HEK293 (cell line): Measurements from ENCODE around the gene STIM1.

Source experiments
- CTCF ChIA-PET: fragments of 350-600 bp; formaldehyde crosslinking; extraction: SDS; loops from one replicate; lab custom pipeline; 2021; ENCODE audit warnings: antibody characterized with exemption; lab: Yijun Ruan, JAX
- POLR2A ChIA-PET: fragments of 300-600 bp; formaldehyde crosslinking; extraction: SDS; loops from one replicate; lab custom pipeline; 2020; ENCODE audit warnings: antibody characterized with exemption, inconsistent platforms; lab: Yijun Ruan, JAX
- H3K27ac ChIP-seq: fragments of 200-500 bp; sonication (Bioruptor generic); 2 replicates; pipeline ENCODE4 v1.5.1; 2014; ENCODE audit warnings: low read depth, low read length, control low read depth, inconsistent platforms; ENCODE audit errors: extremely low read depth
- H3K36me3 ChIP-seq, 2 experiments: fragments of 200-500 bp in 1 of 2; sonication (Bioruptor generic) in 1 of 2; 1 replicate in 1 of 2; 2 replicates in 1 of 2; pipeline ENCODE4 v1.5.1; 2014 to 2017; ENCODE audit warnings: inconsistent platforms in 2 of 2, low read length in 2 of 2; ENCODE audit not compliant: control insufficient read depth in 2 of 2, insufficient read depth in 1 of 2
- H3K4me1 ChIP-seq: fragments of 200-500 bp; sonication (Bioruptor generic); 2 replicates; pipeline ENCODE4 v1.5.1; 2014; ENCODE audit warnings: mild to moderate bottlenecking, low read length, inconsistent platforms; ENCODE audit not compliant: control insufficient read depth, insufficient read depth
- H3K4me3 ChIP-seq: 2 replicates; pipeline ENCODE4 v1.5.1; 2011; ENCODE audit warnings: low read depth, mild to moderate bottlenecking, control low read depth, low read length, moderate library complexity
- H3K9me3 ChIP-seq: fragments of 200-500 bp; sonication (Bioruptor generic); 2 replicates; pipeline ENCODE4 v1.5.1; 2014; ENCODE audit warnings: low read depth, low read length, inconsistent platforms; ENCODE audit not compliant: control insufficient read depth, insufficient read depth
- FEZF1 ChIP-seq: fragments of 450-650 bp; formaldehyde crosslinking; IDR thresholded peaks from 2 replicates; pipeline ENCODE4 v1.5.1; 2016; ENCODE audit warnings: missing biosample characterization, missing genetic modification characterization
- GLIS1 ChIP-seq: fragments of 450-650 bp; formaldehyde crosslinking; IDR thresholded peaks from 2 replicates; pipeline ENCODE4 v1.5.1; 2016; ENCODE audit warnings: missing biosample characterization, missing genetic modification characterization
- KLF1 ChIP-seq: fragments of 450-650 bp; formaldehyde crosslinking; IDR thresholded peaks from 2 replicates; pipeline ENCODE4 v1.5.1; 2016; ENCODE audit warnings: missing biosample characterization, missing genetic modification characterization
- KLF10 ChIP-seq: fragments of 450-650 bp; IDR thresholded peaks from 2 replicates; pipeline ENCODE4 v1.5.1; 2018; ENCODE audit warnings: missing biosample characterization, mild to moderate bottlenecking, missing genetic modification characterization
- MZF1 ChIP-seq: fragments of 450-650 bp; formaldehyde crosslinking; IDR thresholded peaks from 2 replicates; pipeline ENCODE4 v1.5.1; 2017; ENCODE audit warnings: missing biosample characterization, missing genetic modification characterization, borderline replicate concordance
- PRDM4 ChIP-seq: fragments of 450-650 bp; formaldehyde crosslinking; IDR thresholded peaks from 2 replicates; pipeline ENCODE4 v1.5.1; 2017; ENCODE audit warnings: missing biosample characterization, missing genetic modification characterization
- SCRT2 ChIP-seq: fragments of 450-650 bp; formaldehyde crosslinking; IDR thresholded peaks from 2 replicates; pipeline ENCODE4 v1.5.1; 2016; ENCODE audit warnings: missing biosample characterization, missing genetic modification characterization
- TCF7L2 ChIP-seq: IDR thresholded peaks from 2 replicates; pipeline ENCODE4 v1.6.1; 2011; ENCODE audit warnings: low read depth, mild to moderate bottlenecking, inconsistent platforms, low read length, moderate library complexity, borderline replicate concordance
- TRIM28 ChIP-seq: IDR thresholded peaks from 2 replicates; pipeline ENCODE4 v1.6.1; 2011; ENCODE audit warnings: low read length, control low read depth, borderline replicate concordance
- WT1 ChIP-seq: fragments of 450-650 bp; formaldehyde crosslinking; IDR thresholded peaks from 2 replicates; pipeline ENCODE4 v1.5.1; 2016; ENCODE audit warnings: missing biosample characterization, missing genetic modification characterization
- ZBTB17 ChIP-seq: fragments of 450-650 bp; formaldehyde crosslinking; IDR thresholded peaks from 2 replicates; pipeline ENCODE4 v1.5.1; 2016; ENCODE audit warnings: missing biosample characterization, missing genetic modification characterization
- ZBTB8A ChIP-seq: fragments of 450-650 bp; formaldehyde crosslinking; IDR thresholded peaks from 2 replicates; pipeline ENCODE4 v1.5.1; 2016; ENCODE audit warnings: missing biosample characterization, missing genetic modification characterization
- ZFP3 ChIP-seq: fragments of 450-650 bp; formaldehyde crosslinking; IDR thresholded peaks from 2 replicates; pipeline ENCODE4 v1.5.1; 2016; ENCODE audit warnings: low read depth, missing biosample characterization, missing genetic modification characterization
- ZNF18 ChIP-seq: fragments of 450-650 bp; formaldehyde crosslinking; IDR thresholded peaks from 2 replicates; pipeline ENCODE4 v1.5.1; 2016; ENCODE audit warnings: missing biosample characterization, missing genetic modification characterization
- ZNF221 ChIP-seq: fragments of 450-650 bp; formaldehyde crosslinking; IDR thresholded peaks from 2 replicates; pipeline ENCODE4 v1.5.1; 2017; ENCODE audit warnings: missing biosample characterization, missing genetic modification characterization, borderline replicate concordance
- ZNF354C ChIP-seq: fragments of 450-650 bp; formaldehyde crosslinking; IDR thresholded peaks from 2 replicates; pipeline ENCODE4 v1.5.1; 2016; ENCODE audit warnings: missing biosample characterization, missing genetic modification characterization, low read depth, borderline replicate concordance
- ZNF366 ChIP-seq: fragments of 450-650 bp; formaldehyde crosslinking; conservative IDR thresholded peaks from 2 replicates; pipeline ENCODE4 v1.5.1; 2016; ENCODE audit warnings: missing biosample characterization, missing genetic modification characterization
- ZNF394 ChIP-seq: fragments of 450-650 bp; formaldehyde crosslinking; IDR thresholded peaks from 2 replicates; pipeline ENCODE4 v1.5.1; 2016; ENCODE audit warnings: missing biosample characterization, missing genetic modification characterization, mild to moderate bottlenecking, moderate library complexity, borderline replicate concordance
- ZNF423 ChIP-seq: fragments of 450-650 bp; formaldehyde crosslinking; IDR thresholded peaks from 2 replicates; pipeline ENCODE4 v1.5.1; 2016; ENCODE audit warnings: missing biosample characterization, missing genetic modification characterization
- ZNF624 ChIP-seq: fragments of 450-650 bp; formaldehyde crosslinking; IDR thresholded peaks from 2 replicates; pipeline ENCODE4 v1.5.1; 2017; ENCODE audit warnings: missing biosample characterization, missing genetic modification characterization
- ZNF629 ChIP-seq: fragments of 450-650 bp; formaldehyde crosslinking; IDR thresholded peaks from 2 replicates; pipeline ENCODE4 v1.5.1; 2017; ENCODE audit warnings: missing biosample characterization, missing genetic modification characterization
- ZNF747 ChIP-seq: fragments of 450-650 bp; formaldehyde crosslinking; IDR thresholded peaks from 2 replicates; pipeline ENCODE4 v1.5.1; 2016; ENCODE audit warnings: missing biosample characterization, missing genetic modification characterization
- ZNF843 ChIP-seq: fragments of 450-650 bp; formaldehyde crosslinking; IDR thresholded peaks from 2 replicates; pipeline ENCODE4 v1.5.1; 2016; ENCODE audit warnings: missing biosample characterization, missing genetic modification characterization
- ZXDB ChIP-seq: fragments of 450-650 bp; formaldehyde crosslinking; IDR thresholded peaks from 2 replicates; pipeline ENCODE4 v1.5.1; 2016; ENCODE audit warnings: missing biosample characterization, missing genetic modification characterization
- TF ChIP-seq, protein P1 (sequence below): fragments of 450-650 bp; IDR thresholded peaks from 2 replicates; pipeline ENCODE4 v1.5.1; 2018; ENCODE audit warnings: missing biosample characterization, mild to moderate bottlenecking, missing genetic modification characterization
- TF ChIP-seq, protein P2 (sequence below): fragments of 450-650 bp; formaldehyde crosslinking; IDR thresholded peaks from 2 replicates; pipeline ENCODE4 v1.5.1; 2016; ENCODE audit warnings: missing biosample characterization, missing genetic modification characterization
- TF ChIP-seq, protein P3 (sequence below): fragments of 450-650 bp; formaldehyde crosslinking; IDR thresholded peaks from 2 replicates; pipeline ENCODE4 v1.5.1; 2016; ENCODE audit warnings: missing biosample characterization, missing genetic modification characterization

The STIM1 gene

GRCh38 chr11:3873712-3874349 is 18.4 kb downstream of the STIM1 start:
- H3K4me1 ChIP-seq, result no peaks in the 10 kb centered on the region
- POLR2A ChIA-PET, result interaction anchor here (0.7 to 1.2 kb wide), 3 partner anchors 14 to 43 kb away, joined by 3 to 6 read pairs (median 4); no protein-coding TSS in a partner anchor
- peak; percentile 29; the same call in 1 of the 2 replicates for TF ChIP-seq ZXDB
- no peak for TF ChIP-seq ZNF624
- TF ChIP-seq ZNF18 (tag by site-specific recombination), result 0 out of 2 replicates have a peak, but pooled peaks have one; percentile 43
- TF ChIP-seq ZNF394 (tag by site-specific recombination), result no peak
- peak; percentile 82 for TF ChIP-seq KLF10 (tag by site-specific recombination)
- TF ChIP-seq ZBTB8A (tag by site-specific recombination), result peak; percentile 62
- TF ChIP-seq WT1 (tag by site-specific recombination), result peak; percentile 70; the same call in 1 of the 2 replicates
- no peak for TF ChIP-seq ZFP3 (tag by site-specific recombination)
- TF ChIP-seq ZNF221 (tag by site-specific recombination), result no peak
- peak; percentile 57 for TF ChIP-seq ZNF629 (tag by site-specific recombination)
- no peak for TF ChIP-seq ZNF354C (tag by site-specific recombination)
- peak; percentile 44; the same call in 1 of the 2 replicates for TF ChIP-seq MZF1 (tag by site-specific recombination)
- TF ChIP-seq, protein P1, sequence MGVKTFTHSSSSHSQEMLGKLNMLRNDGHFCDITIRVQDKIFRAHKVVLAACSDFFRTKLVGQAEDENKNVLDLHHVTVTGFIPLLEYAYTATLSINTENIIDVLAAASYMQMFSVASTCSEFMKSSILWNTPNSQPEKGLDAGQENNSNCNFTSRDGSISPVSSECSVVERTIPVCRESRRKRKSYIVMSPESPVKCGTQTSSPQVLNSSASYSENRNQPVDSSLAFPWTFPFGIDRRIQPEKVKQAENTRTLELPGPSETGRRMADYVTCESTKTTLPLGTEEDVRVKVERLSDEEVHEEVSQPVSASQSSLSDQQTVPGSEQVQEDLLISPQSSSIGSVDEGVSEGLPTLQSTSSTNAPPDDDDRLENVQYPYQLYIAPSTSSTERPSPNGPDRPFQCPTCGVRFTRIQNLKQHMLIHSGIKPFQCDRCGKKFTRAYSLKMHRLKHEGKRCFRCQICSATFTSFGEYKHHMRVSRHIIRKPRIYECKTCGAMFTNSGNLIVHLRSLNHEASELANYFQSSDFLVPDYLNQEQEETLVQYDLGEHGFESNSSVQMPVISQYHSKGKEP, result 0 out of 2 replicates have a peak, but pooled peaks have one; percentile 21
- peak; percentile 48; the same call in 1 of the 2 replicates for TF ChIP-seq ZNF366 (tag by site-specific recombination)
- TF ChIP-seq, protein P2, sequence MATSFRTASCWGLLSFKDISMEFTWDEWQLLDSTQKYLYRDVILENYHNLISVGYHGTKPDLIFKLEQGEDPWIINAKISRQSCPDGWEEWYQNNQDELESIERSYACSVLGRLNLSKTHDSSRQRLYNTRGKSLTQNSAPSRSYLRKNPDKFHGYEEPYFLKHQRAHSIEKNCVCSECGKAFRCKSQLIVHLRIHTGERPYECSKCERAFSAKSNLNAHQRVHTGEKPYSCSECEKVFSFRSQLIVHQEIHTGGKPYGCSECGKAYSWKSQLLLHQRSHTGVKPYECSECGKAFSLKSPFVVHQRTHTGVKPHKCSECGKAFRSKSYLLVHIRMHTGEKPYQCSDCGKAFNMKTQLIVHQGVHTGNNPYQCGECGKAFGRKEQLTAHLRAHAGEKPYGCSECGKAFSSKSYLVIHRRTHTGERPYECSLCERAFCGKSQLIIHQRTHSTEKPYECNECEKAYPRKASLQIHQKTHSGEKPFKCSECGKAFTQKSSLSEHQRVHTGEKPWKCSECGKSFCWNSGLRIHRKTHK (tag by site-specific recombination), result no peak
- TF ChIP-seq KLF1, result no peak
- TF ChIP-seq, protein P3, sequence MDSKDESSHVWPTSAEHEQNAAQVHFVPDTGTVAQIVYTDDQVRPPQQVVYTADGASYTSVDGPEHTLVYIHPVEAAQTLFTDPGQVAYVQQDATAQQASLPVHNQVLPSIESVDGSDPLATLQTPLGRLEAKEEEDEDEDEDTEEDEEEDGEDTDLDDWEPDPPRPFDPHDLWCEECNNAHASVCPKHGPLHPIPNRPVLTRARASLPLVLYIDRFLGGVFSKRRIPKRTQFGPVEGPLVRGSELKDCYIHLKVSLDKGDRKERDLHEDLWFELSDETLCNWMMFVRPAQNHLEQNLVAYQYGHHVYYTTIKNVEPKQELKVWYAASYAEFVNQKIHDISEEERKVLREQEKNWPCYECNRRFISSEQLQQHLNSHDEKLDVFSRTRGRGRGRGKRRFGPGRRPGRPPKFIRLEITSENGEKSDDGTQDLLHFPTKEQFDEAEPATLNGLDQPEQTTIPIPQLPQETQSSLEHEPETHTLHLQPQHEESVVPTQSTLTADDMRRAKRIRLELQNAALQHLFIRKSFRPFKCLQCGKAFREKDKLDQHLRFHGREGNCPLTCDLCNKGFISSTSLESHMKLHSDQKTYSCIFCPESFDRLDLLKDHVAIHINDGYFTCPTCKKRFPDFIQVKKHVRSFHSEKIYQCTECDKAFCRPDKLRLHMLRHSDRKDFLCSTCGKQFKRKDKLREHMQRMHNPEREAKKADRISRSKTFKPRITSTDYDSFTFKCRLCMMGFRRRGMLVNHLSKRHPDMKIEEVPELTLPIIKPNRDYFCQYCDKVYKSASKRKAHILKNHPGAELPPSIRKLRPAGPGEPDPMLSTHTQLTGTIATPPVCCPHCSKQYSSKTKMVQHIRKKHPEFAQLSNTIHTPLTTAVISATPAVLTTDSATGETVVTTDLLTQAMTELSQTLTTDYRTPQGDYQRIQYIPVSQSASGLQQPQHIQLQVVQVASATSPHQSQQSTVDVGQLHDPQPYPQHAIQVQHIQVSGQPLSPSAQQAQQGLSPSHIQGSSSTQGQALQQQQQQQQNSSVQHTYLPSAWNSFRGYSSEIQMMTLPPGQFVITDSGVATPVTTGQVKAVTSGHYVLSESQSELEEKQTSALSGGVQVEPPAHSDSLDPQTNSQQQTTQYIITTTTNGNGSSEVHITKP, result peak; percentile 75
- TF ChIP-seq SCRT2, result no peak
- peak; percentile 88 for TF ChIP-seq TCF7L2
- peak; percentile 68 for TF ChIP-seq ZNF843 (tag by site-specific recombination)
- no peak for TF ChIP-seq ZNF747 (tag by site-specific recombination)
- peak; percentile 40; the same call in 1 of the 2 replicates for TF ChIP-seq ZNF423
- peak; percentile 54; the same call in 1 of the 2 replicates for TF ChIP-seq GLIS1 (tag by site-specific recombination)
- peak; percentile 56; the same call in 1 of the 2 replicates for TF ChIP-seq TRIM28
- peak; percentile 67 for TF ChIP-seq PRDM4 (tag by site-specific recombination)
- peak; percentile 47 for TF ChIP-seq ZBTB17 (tag by site-specific recombination)
- TF ChIP-seq FEZF1, result peak; percentile 81

More at GRCh38 chr11:3873712-3874349, 18.4 kb downstream of the STIM1 start:
- Histone ChIP-seq H3K4me3 (no peak overlapping the region), H3K9me3 (no peaks in the 10 kb centered on the region), H3K36me3 (no peaks in the 10 kb centered on the region), H3K27ac (0 out of 2 replicates have a peak overlapping the region, but pooled peaks have one; percentile 11)
- CTCF ChIA-PET, result interaction anchor here (0.5 to 13.3 kb wide), 5 partner anchors 11 to 1704 kb away, joined by 3 to 95 read pairs (median 3); partner anchors contain the start of gene STIM1
